Erythroblast (primary cell): ENCODE data around the gene PRPSAP2.
A peak's percentile ranks its signal among the peaks of the same experiment; 100 is the strongest.

ENCODE experiments used
- DNase-seq, 2 experiments: peaks; one replicate each; lab custom pipeline; 2025; lab: John Stamatoyannopoulos, UW
- GATA1 ChIP-seq: IDR thresholded peaks from 2 replicates; pipeline ENCODE4 v1.6.1; 2011; ENCODE audit warnings: low read depth, mild to moderate bottlenecking, control low read depth, low read length, moderate library complexity
- POLR2A ChIP-seq: IDR thresholded peaks from 2 replicates; pipeline ENCODE4 v1.6.1; 2011; ENCODE audit warnings: mild to moderate bottlenecking, low read length

The PRPSAP2 gene

DNA sequence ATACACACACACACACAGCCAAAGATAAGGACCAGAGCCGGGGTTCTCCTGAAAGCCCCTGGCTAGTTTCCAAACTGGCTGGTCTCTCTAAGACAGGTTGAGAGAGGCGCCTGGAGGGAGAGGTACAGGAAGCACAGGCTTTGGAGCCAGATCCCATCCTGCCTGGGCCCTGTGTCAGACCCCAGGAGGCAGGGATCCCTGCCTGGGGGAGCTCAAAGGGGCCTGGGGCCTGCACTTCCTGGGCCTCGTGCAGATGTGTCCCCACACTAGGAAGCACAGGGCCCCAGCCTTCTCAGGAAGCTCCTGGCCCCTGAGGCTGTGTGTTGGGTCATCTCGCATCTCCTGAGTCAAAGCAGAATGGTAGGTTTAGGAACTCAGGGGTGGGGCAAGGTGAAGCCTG, 110.0 kb downstream of the PRPSAP2 start:
- no peak for DNase-seq
- TF ChIP-seq POLR2A (no peak), GATA1 (no peak)

- no peak for DNase-seq
- no peak for TF ChIP-seq GATA1
- no peak for TF ChIP-seq POLR2A
Measured at GRCh38 chr17:18968345-18968744, 110.4 kb downstream of the PRPSAP2 start.

GRCh38 chr17:18968945-18969887, 111.3 kb downstream of the PRPSAP2 start:
- DNase-seq, result peak; percentile 12 to 48
- TF ChIP-seq GATA1, result no peak
- no peak for TF ChIP-seq POLR2A

DNA sequence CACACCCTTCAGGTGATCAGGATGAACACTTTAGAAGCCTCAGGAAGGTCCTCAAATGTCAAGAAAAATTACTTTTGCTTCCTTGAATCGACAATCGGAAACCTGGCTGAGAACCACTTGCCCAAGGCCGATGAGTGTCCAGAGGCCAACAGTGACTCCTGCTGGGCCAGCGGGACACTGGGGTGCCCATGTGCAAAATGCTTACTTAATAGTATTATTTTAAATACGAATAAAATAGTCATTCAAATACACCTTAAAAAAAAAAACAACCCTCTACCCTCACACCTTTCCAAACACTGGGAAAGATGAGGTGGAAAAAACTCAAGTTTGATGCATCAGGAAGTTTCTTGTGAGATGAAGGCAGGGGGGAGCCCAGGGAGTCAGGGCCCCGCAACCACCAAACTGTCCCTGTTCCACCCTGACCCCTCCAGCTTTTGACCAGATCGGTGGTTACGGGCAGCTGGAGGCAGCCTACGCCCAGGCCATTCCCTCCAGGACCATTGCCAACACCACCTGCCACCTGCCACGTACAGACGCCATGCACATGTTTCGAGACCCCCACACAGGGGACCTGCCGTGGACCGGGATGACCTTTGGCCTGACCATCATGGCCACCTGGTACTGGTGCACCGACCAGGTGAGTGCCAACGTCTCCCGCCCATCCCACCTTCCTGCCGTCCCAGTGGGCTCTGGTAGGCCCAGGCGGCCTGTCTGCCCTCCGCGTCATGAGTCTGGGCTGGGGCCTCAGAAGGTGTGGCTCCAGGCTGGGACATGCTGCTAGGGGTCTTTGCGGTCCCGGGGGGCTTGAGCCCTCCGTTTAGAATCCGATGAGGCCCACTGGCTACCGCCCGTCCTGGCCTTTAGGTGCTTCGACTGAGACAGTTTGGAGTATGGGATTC, 112.9 kb downstream of the PRPSAP2 start:
- TF ChIP-seq POLR2A (no peak), GATA1 (no peak)
- no peak for DNase-seq

DNA sequence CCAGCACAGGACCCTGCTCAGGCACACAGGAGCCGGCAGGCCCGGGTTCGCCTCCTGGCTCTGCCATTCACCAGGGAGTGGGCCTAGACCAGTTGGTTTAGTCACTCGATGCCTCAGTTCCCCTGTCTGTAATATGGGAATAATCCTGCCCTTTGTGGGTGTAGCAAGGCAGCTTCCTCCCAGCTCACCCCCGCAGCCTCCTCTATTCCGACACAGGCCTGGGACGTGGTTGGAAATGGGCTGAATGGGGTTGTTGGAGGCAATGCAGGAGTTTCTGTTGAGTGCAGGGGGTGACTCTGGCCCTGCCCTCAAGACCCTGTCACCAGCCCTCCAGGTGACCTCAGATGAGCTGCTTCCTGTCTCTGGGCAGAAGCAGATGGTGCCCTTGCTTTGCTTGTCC, 113.9 kb downstream of the PRPSAP2 start:
- no peak for DNase-seq
- TF ChIP-seq GATA1 (no peak), POLR2A (no peak)

- DNase-seq, result no peak
- TF ChIP-seq GATA1 (no peak), POLR2A (no peak)
Measured at GRCh38 chr17:18974407-18975149, 116.6 kb downstream of the PRPSAP2 start.

- no peak for DNase-seq
- no peak for TF ChIP-seq POLR2A
- TF ChIP-seq GATA1, result no peak
Measured at GRCh38 chr17:18975597-18975996, 117.7 kb downstream of the PRPSAP2 start.

- no peak for DNase-seq
- no peak for TF ChIP-seq POLR2A
- no peak for TF ChIP-seq GATA1
Measured at GRCh38 chr17:18976201-18976600, 118.3 kb downstream of the PRPSAP2 start.

DNA sequence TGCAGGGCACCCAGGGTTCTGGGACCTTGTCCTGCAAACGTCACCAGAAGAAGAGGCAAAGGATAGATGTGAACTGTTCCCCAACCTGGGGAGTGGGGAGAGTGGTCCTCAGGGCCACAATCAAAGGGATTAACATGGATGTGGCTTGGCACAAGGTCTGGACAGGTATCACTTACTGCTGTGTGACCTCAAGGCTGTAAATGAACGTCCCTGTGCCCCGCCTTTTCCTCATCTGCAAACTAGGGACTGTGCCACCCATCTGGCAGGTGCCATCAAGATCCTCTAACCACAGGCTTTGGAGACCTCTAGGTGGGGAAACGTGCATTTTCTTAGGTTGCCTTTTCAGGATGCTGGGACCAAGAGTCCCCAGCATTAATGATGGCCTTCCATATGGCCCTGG, 119.1 kb downstream of the PRPSAP2 start:
- no peak for TF ChIP-seq GATA1
- no peak for DNase-seq

- peak; percentile 13 to 30 for DNase-seq
- no peak for TF ChIP-seq GATA1
- no peak for TF ChIP-seq POLR2A
Measured at GRCh38 chr17:18977646-18978045, 119.7 kb downstream of the PRPSAP2 start.

GRCh38 chr17:18978050-18978449, 120.1 kb downstream of the PRPSAP2 start:
- no peak for DNase-seq
- TF ChIP-seq GATA1 (no peak), POLR2A (no peak)

DNA sequence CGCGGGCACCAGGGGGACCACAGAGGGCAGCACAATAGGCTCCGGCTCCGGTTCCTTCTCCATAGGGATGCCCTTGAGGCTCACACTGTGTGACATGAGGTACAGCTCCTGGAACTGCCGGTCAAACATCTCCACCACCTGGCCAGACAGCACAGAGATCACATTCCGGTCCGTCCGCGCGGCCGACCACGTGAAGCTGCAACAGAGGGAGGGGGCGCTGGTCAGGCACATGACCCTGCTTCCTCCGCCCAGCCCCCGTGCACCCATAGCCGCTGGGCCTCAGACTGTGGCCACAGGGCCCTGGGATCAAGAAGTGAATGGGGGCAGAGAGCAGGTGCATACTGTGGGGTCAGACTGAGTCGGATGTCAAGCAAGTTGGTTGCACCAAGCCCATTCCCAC, 120.7 kb downstream of the PRPSAP2 start:
- TF ChIP-seq GATA1 (no peak), POLR2A (no peak)
- DNase-seq, result no peak
